ENCODE data around the gene PADI3. TPM values are rescaled to one million over a fixed set of nuclear protein-coding genes. Genes with fewer than 3 reads are reported as not detected.

Gene PADI3
- total and polyA plus RNA-seq, 2 of the 8 experiments (the other 6 are each of a cell fraction or from before 2014, with no cell fraction given) = 0.37 to 0.94 TPM

- Histone ChIP-seq H3K4me3 (ENCODE audit: extremely low read depth in 1 of 4, insufficient read depth in 2 of 4, low read depth in 3 of 4, low read length in 4 of 4) (no peak overlapping the region), H4K5ac (ENCODE audit: insufficient read length, low read depth, low read length) (no peak overlapping the region), H3K14ac (ENCODE audit: insufficient read length) (no peak overlapping the region), H3K9ac (replicated peaks in 1 of 4; ENCODE audit: extremely low read depth in 1 of 4, low read depth in 3 of 4, low read length in 3 of 4) (no peak overlapping the region), H3K4me1 (replicated peaks in 1 of 4; ENCODE audit: control insufficient read depth in 3 of 4, insufficient read depth in 4 of 4, low read length in 3 of 4) (peaks cover 0 to 2% (median under 1%) of the 10 kb centered on the region in 4 experiments; a peak in 3 of 7 replicates), H3K56ac (replicated peaks; ENCODE audit: insufficient read length, low read depth, low read length) (no peak overlapping the region), H2BK12ac (ENCODE audit: low read depth, low read length) (0 out of 2 replicates have a peak overlapping the region, but pooled peaks have one; percentile 39), H3K4me2 (ENCODE audit: insufficient read depth in 1 of 2, low read depth in 2 of 2, low read length in 2 of 2) (no peak overlapping the region), H3K23me2 (ENCODE audit: low read depth, low read length) (peaks cover 2% of the 10 kb centered on the region; the same call in 1 of the 2 replicates), H3K23ac (ENCODE audit: insufficient read length) (no peak overlapping the region), H4K8ac (ENCODE audit: extremely low read depth, insufficient read depth, low read length) (no peak overlapping the region), H2AK5ac (ENCODE audit: low read depth, low read length) (no peak overlapping the region), H3K18ac (ENCODE audit: extremely low read depth, low read length) (no peak overlapping the region), H3K79me2 (ENCODE audit: control insufficient read depth in 1 of 2, insufficient read depth in 2 of 2, low read length in 2 of 2) (no peaks in the 10 kb centered on the region), H3K27me3 (replicated peaks in 1 of 4; ENCODE audit: control insufficient read depth in 3 of 4, extremely low read depth in 1 of 4, insufficient read depth in 3 of 4, low read length in 3 of 4) (no peaks in the 10 kb centered on the region), H2BK120ac (replicated peaks; ENCODE audit: low read depth, low read length) (no peak overlapping the region), H3K79me1 (ENCODE audit: low read depth, low read length) (no peaks in the 10 kb centered on the region; the same call in 1 of the 2 replicates), H4K20me1 (replicated peaks in 1 of 2; ENCODE audit: control insufficient read depth in 1 of 2, insufficient read depth in 2 of 2, low read length in 2 of 2) (no peaks in the 10 kb centered on the region), H2BK20ac (ENCODE audit: low read length) (no peak overlapping the region), H3K27ac (ENCODE audit: low read depth, low read length) (no peak overlapping the region), H2BK5ac (ENCODE audit: low read depth, low read length) (no peak overlapping the region), H3K4ac (replicated peaks; ENCODE audit: insufficient read length, low read depth, low read length) (peak overlapping the region; percentile 44), H3K36me3 (ENCODE audit: control insufficient read depth in 2 of 4, insufficient read depth in 4 of 4, low read length in 3 of 4) (no peaks in the 10 kb centered on the region), H2BK15ac (ENCODE audit: low read length) (no peak overlapping the region), H3K9me3 (ENCODE audit: insufficient read depth in 2 of 2, low read depth in 1 of 2, low read length in 1 of 2) (no peaks in the 10 kb centered on the region), H2AFZ (ENCODE audit: low read length) (0 out of 2 replicates have a peak overlapping the region, but pooled peaks have one; percentile 73), H4K91ac (replicated peaks; ENCODE audit: insufficient read length, low read length) (no peak overlapping the region)
- DNase-seq (ENCODE audit: low read depth in 1 of 2, low spot score in 2 of 2) = no peak
- POLR2A ChIA-PET (ENCODE audit: partially characterized antibody) = interaction anchor here (1.2 to 1.6 kb wide), 3 partner anchors 8 to 16 kb away, joined by 3 to 4 read pairs (median 3); no protein-coding TSS in a partner anchor
- WGBS, 2 experiments (ENCODE audit: extremely low coverage in 1 of 2, insufficient coverage in 1 of 2, insufficient read length in 1 of 2, insufficient replicate concordance in 2 of 2, low coverage in 1 of 2, low lambda C conversion rate in 2 of 2, missing lambda C conversion rate in 1 of 2) = 83% methylated on average over 5 of the region's 5 CpGs; no CpG with 5 or more reads in 1 of the 2 experiments
- no peak for FAIRE-seq
- CTCF ChIA-PET (ENCODE audit: partially characterized antibody) = interaction anchor here (0.8 to 1.9 kb wide), 5 partner anchors 20 to 388 kb away, joined by 3 to 8 read pairs (median 3); no protein-coding TSS in a partner anchor
- TF ChIP-seq E2F6 (IDR thresholded peaks at IDR 0.05) (no peak), KDM4A (IDR thresholded peaks at IDR 0.05; ENCODE audit: low read depth, low read length, severe bottlenecking) (no peak), RNF2 (IDR thresholded peaks at IDR 0.05; ENCODE audit: borderline replicate concordance, low read depth, low read length, missing control alignments, poor library complexity, severe bottlenecking) (no peak), RBBP5 (IDR thresholded peaks at IDR 0.05; ENCODE audit: borderline replicate concordance, low read depth, low read length) (no peak), MAX (IDR thresholded peaks at IDR 0.05) (no peak), TCF12 (IDR thresholded peaks at IDR 0.05; ENCODE audit: low read depth, low read length) (no peak), GTF2F1 (IDR thresholded peaks at IDR 0.05; ENCODE audit: borderline replicate concordance, low read depth, low read length) (no peak), EP300 (IDR thresholded peaks at IDR 0.05; ENCODE audit: borderline replicate concordance in 1 of 2, low read depth in 2 of 2, low read length in 2 of 2) (no peak), SIN3A (conservative IDR thresholded peaks at IDR 0.05 in 1 of 2, IDR thresholded peaks at IDR 0.05 in 1 of 2; ENCODE audit: low read depth in 1 of 2, low read length in 2 of 2) (no peak), SIRT6 (IDR thresholded peaks at IDR 0.05; ENCODE audit: low read length) (no peak)
Observed at GRCh38 chr1:17207540-17207939, 41.4 kb upstream of the PADI3 start.

Measured in H1 (cell line).